GM21526 (cell line): ENCODE measurements around the gene GMDS.
"Not testable (repeated sequence)": the region's sequence is repeated elsewhere in the genome, so short reads cannot be mapped to it uniquely, and the experiment has no call there.

ENCODE experiments used
- ATAC-seq: cut with Tn5 transposase; IDR thresholded peaks from one replicate; pipeline ENCODE4 v1.9.1; 2021; ENCODE audit warnings: moderate library complexity; ENCODE audit not compliant: unreplicated experiment, low FRiP score

The GMDS gene

DNA sequence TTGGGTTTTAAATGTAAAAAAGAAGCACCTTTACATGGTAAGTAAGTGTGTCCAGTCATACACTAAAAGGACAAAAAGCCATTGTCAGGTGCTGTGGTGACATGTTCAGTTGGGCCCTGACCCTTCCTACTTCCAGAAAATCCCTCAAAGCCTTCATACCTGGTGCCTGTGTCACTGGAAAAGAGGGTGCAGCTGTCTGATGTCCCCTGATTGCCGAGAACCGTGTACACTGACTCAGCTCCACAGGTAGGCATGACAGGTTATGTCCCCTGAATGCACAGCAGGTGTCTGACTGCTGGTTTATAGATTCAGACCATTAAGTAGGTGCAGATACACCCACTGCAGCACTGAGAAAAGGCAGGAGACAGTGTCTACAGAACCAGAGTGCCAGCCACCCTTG, 536.6 kb downstream of the GMDS start:
- no peak for ATAC-seq

DNA sequence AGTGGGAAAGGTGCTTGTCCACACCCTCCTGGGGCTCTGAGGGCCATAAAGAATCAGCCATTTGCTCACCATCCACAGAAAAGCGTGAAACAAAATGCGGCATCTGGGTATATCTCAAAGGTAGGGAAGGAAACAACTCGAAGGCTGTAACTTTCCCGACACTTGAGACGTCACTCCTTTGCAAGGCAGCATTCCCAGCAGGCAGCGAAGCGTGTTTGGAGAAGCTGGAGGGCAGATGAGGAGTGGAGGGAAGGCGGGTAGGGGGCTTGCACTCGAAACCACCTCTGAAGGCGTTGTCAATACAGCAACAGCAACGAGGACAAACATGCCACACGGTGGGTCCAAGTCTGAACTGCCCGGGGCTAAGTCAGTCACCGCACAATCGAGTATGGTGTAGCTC, 537.3 kb downstream of the GMDS start:
- ATAC-seq, result no peak

DNA sequence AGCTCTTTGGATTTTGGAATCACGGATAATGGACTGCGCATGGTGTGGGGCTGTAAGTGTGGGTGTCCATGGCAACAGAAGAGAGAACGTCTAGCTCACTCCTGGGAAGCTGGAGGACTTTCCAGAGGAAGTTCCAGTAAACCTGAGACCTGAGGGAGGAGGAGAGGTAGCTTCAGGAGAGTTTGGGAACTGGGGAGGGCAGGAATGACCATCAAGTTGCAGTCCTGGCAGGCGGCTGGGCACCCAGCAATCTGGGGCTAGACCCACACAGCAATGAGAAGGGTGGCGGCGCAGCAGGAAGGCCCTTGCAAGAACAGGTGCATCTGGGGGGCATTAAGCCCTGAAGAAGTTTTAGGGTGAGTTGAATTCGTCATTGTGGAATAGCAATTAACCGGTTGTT, 539.8 kb downstream of the GMDS start:
- ATAC-seq, result no peak

DNA sequence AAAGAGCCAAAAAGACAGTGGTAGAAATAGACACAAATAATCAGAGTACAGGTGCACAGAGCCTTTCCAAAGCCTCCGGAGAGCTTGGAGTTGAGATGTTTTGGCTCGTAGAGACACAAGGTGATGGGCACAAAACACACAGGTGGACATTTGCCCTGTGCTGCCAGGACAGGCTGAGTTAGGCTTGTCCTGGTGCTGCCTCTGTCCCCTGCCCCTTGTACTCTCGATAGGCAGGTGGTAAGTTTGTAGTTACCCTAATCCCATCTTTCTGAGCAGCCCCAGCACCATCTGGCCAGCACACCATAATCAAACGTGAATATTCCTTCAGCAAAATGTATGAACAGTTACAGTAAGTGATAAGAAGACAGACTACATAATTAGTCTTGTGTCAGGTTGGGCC, 540.2 kb downstream of the GMDS start:
- ATAC-seq, result no peak

DNA sequence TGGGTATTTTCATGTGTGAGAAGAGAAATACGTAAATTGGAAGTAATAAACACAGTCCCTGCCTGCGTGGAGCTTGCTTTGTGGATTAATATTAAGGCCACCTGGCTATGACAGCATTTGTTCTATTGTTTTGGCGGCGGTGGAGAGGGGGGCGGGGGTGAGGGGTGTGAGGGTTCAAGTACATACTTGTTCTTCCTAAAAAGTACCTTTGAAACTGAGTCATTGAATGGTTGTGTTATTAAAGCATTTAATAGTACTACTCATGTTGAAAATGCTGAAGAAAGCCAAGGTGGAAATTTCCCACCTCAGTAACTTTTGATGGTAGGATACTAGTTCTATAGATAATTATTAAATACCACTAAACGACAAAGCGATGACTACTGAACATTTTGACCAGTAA, 540.7 kb downstream of the GMDS start:
- ATAC-seq, result no peak

- ATAC-seq, result no peak
These were observed 541.5 kb downstream of the GMDS start for GRCh38 chr6:1703923-1704322.

DNA sequence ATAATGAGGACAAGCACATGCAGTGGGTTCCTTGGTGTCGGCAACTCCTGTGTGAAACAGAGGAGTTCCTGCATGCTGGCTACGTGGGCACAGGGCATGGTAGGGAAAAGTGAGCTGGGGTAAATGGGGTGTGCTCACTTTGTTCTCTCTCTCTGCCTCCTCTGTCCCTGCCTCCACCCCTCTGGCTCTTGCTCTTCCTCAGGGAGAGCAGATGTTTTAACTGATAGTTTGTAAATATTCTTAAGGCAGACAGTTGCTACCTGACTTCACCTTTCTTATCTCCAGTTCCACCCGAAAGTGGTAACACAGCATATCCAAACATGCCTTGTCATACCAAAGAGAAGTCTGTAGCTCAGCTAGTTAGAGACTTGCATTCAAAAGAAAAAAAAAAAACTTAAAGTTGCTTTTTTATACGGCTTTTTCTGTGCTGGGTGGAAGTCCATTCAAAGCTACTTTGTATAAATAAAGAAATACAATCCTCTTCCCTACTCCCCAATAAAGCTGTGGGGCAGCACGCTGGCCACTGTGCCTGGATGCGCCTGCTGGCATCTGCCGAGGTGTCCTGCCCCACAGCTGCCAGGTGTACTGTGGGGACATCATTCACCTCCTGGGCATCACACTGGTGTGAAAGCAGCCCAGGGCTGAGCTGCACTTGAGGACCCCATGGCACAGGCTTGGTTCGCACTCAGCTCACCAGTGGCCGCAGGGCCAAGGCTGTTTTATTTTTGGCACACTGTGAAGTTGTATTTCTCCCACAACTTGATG, 542.1 kb downstream of the GMDS start:
- ATAC-seq, result no peak

DNA sequence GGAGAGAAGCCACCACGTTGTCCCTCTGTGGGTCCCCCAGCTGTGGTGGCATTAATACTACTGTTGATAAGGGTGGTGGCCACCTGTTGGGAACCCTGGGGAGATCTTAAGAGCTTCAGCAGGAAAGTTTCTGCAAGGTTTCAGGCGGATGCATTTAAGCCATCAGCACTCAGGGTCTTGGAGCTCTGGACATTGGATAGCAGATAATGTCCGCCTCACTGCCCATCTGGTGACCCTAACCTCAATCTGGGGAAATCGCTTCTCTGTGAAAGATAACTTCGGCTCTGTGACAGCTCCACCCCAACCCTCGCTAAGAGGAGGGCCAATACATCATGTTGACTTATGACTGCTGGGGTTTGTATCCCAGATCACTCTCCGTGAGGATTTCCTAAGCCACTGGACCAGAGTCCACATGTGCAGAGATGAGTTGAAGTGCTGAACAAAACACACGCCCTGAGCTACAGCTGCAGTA, 542.8 kb downstream of the GMDS start:
- ATAC-seq, result no peak

- no peak for ATAC-seq
These were observed 543.6 kb downstream of the GMDS start for GRCh38 chr6:1701668-1702353.

- ATAC-seq, result no peak
These were observed 545.0 kb downstream of the GMDS start for GRCh38 chr6:1700278-1700967.

DNA sequence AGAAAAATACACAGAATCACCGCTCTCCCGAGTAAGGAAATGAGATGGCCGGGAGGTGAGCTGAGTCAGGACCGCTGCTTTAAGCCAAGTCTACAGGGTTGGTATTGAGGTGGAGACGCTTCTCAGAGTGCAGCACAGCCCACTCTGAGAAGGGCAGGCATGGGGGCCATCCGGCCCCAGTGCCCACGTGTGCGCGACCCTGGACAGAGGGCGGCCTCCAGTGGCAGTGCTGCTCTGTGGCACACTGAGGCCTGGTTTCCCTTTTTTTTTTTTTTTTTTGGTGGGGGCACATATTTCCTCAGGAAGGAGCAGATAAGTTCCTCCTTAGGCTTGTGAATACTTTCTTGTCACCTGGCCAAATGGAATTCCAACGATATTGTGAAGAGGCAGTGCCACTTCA, 546.9 kb downstream of the GMDS start:
- no peak for ATAC-seq

DNA sequence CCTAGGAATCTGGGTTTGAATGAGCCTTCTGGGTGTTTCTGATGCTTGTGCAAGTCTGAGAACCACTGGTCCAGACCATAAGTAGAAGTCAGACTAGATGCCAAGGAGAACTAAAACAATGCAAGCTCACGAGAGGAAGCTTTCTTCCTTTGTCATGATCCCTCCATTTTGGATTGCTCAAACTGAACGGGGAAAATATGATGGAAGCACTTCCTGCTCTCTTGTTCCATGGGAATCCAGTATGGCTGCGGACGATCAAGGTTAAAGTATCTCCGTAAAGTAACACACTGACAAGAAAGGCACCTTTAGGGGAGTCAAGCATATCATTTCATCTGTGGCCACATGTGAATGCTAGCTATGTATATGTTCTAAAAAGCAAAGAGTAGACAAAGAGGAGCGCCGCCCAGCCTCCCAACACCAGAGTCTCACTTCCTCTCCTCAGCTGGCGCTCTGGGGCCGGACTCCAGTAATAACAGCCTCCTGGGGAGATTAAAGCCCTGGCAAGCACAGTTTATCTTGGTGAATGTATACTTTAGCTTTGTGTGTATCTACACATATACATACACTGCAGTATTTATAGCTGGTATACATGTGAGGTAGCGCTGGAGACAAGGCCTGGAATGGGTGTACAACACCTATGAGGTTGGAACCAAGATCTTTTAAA, 547.6 kb downstream of the GMDS start:
- no peak for ATAC-seq

DNA sequence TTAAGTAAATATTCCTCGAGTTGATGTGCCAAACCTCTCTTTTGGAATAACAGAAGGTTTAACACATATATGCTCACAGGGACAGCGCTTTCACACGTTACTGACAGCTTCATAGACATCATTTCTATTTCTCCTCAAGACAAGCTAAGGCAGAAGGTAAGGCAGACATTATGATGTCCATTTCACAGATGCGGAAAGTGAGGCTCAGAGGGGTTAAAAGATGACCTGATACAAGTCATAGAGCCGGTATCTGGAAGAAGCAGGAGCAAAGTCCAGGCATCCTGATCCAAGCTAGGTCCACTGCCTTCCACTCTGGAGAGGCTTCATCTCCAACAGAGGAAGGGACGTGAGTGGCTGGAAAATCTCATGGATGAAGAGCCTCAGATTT, 548.9 kb downstream of the GMDS start:
- no peak for ATAC-seq

- ATAC-seq, result no peak
These were observed 549.6 kb downstream of the GMDS start for GRCh38 chr6:1695546-1696462.

DNA sequence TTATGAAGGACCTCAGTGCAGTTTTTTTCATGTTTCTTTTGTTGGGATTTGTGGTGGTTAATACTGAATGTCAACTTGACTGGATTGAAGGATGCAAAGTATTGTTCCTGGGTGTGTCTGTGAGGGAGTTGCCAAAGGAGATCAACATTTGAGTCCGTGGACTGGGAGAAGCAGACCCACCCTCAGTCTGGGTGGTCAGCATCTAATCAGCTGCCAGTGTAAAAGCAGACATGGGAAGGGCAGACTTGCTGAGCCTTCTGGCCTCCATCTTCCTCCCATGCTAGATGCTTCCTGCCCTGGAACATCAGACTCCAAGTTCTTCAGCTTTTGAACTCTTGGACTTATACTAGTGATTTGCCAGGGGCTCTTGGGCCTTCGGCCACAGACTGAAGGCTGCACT, 553.6 kb downstream of the GMDS start:
- ATAC-seq, result not testable (repeated sequence)

GRCh38 chr6:1690656-1691055, 554.7 kb downstream of the GMDS start:
- ATAC-seq, result not testable (repeated sequence)

DNA sequence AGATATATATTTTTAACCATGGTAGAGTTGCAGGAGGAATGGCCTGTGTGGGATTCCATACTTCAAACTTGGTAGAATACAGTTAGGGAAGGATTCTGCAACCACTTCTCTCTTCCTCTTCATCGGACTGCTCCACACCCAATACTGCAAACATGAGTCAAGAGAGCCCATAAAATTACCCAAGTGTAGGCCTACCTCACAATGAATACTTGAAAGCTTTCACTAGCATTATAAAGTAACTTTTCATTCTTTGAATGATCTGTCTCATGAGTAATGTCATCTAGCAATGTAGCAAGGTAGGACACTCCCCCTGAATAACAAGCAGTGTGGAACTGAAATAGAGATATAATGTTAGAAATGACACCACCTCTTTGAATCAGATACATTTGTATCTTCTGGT, 556.3 kb downstream of the GMDS start:
- ATAC-seq, result no peak

GRCh38 chr6:1688396-1688795, 557.0 kb downstream of the GMDS start:
- no peak for ATAC-seq

DNA sequence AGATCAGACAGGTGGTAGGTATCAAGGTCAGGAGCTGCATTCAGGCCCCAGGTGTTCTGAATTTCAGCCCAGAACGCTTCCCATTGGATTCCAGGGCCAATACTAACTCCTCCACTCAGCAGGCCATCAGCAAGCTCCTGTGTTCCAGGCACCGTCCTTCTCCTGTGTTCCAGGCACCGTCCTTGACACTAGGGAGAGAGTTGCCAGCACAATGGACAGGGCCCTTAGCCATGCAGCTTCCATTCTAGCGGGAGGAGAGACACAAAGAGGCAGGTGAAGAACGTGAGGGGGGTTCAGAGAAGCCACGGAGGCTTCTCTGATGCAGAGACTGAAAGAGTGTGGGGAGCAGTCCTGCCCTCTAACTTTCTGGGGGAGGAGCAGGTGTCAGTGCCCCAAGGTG, 558.0 kb downstream of the GMDS start:
- ATAC-seq, result no peak
